K562 (cell line): Measurements from ENCODE around the gene ATP2A2. TPM values are rescaled to one million over a fixed set of nuclear protein-coding genes. Genes with fewer than 3 reads are reported as not detected.
A peak's percentile ranks its signal among the peaks of the same experiment; 100 is the strongest.

ENCODE experiments used
- CREBBP ChIP-seq: IDR thresholded peaks from one replicate; pipeline ENCODE4 v1.6.1; 2012; ENCODE audit warnings: low read depth, mild to moderate bottlenecking, control low read depth, inconsistent platforms, low read length
- HNRNPK ChIP-seq: fragments of 200-400 bp; formaldehyde crosslinking; IDR thresholded peaks from one replicate; pipeline ENCODE4 v1.6.1; 2018; ENCODE audit warnings: mild to moderate bottlenecking, low read depth, low read length; ENCODE audit not compliant: poor library complexity, severe bottlenecking
- NFYB ChIP-seq: IDR thresholded peaks from 2 replicates; pipeline ENCODE4 v1.6.1; 2011; ENCODE audit warnings: mild to moderate bottlenecking, moderate library complexity; ENCODE audit not compliant: insufficient read length; ENCODE audit errors: extremely low read depth
- PHF20 ChIP-seq: fragments of 450-650 bp; IDR thresholded peaks from 2 replicates; pipeline ENCODE4 v1.6.1; 2018; ENCODE audit not compliant: partially characterized antibody
- PTTG1 ChIP-seq: fragments of 450-650 bp; IDR thresholded peaks from 2 replicates; pipeline ENCODE4 v1.6.1; 2016; ENCODE audit warnings: low read depth, mild to moderate bottlenecking, missing genetic modification characterization, missing compliant biosample characterization
- RAD21 ChIP-seq, 2 experiments: fragments of 250-450 bp in 1 of 2; fragments of 450-650 bp in 1 of 2; sonication (Bioruptor Pico) in 1 of 2; formaldehyde crosslinking in 1 of 2; IDR thresholded peaks in 1 of 2; conservative IDR thresholded peaks in 1 of 2; 2 replicates each; pipeline versions ENCODE4 v1.4.0 to v1.8.0; 2020 to 2022; ENCODE audit warnings: mild to moderate bottlenecking in 2 of 2, moderate library complexity in 1 of 2
- RBFOX2 ChIP-seq: fragments of 200-400 bp; formaldehyde crosslinking; IDR thresholded peaks from 2 replicates; pipeline ENCODE4 v1.6.1; 2017; ENCODE audit warnings: low read depth, mild to moderate bottlenecking, low read length, moderate library complexity
- RBM25 ChIP-seq: fragments of 200-400 bp; formaldehyde crosslinking; IDR thresholded peaks from 2 replicates; pipeline ENCODE4 v1.6.1; 2018; ENCODE audit warnings: low read length, low read depth, moderate library complexity; ENCODE audit not compliant: severe bottlenecking
- SIN3B ChIP-seq: fragments of 450-650 bp; IDR thresholded peaks from 2 replicates; pipeline ENCODE4 v1.6.1; 2017; ENCODE audit warnings: low read depth, mild to moderate bottlenecking, moderate library complexity
- SOX6 ChIP-seq: fragments of 450-650 bp; IDR thresholded peaks from 2 replicates; pipeline ENCODE4 v1.6.1; 2014; ENCODE audit warnings: mild to moderate bottlenecking
- YBX1 ChIP-seq: fragments of 450-650 bp; IDR thresholded peaks from 2 replicates; pipeline ENCODE4 v1.7.1; 2016; ENCODE audit warnings: mild to moderate bottlenecking
- ZBTB17 ChIP-seq: fragments of 450-650 bp; formaldehyde crosslinking; IDR thresholded peaks from 2 replicates; pipeline ENCODE4 v1.4.0; 2020; ENCODE audit warnings: mild to moderate bottlenecking
- ZNF174 ChIP-seq: fragments of 250-450 bp; sonication (Bioruptor Pico); IDR thresholded peaks from 2 replicates; pipeline ENCODE4 v1.4.0; 2020; ENCODE audit warnings: mild to moderate bottlenecking
- ZNF263 ChIP-seq: sonication (generic); formaldehyde crosslinking; IDR thresholded peaks from 2 replicates; pipeline ENCODE4 v1.8.0; 2022; ENCODE audit warnings: mild to moderate bottlenecking, missing genetic modification reagents, borderline replicate concordance
- ZNF561 ChIP-seq: fragments of 450-650 bp; formaldehyde crosslinking; conservative IDR thresholded peaks from 2 replicates; pipeline ENCODE4 v1.4.0; 2020; ENCODE audit warnings: mild to moderate bottlenecking, moderate library complexity
- polyA plus RNA-seq, 8 experiments: library from polyadenylated mRNA; depleted of rRNA in 4 of 8; stranded (reverse) in 5 of 8; unstranded in 3 of 8; fragments of >200 nt; fragmentation: Nextera tagmentation in 2 of 8; fragmentation: Illumina TruSeq in 1 of 8; extraction: Ambion mirVana in 2 of 8; extraction: Trizol in 1 of 8; gene quantifications; 2 replicates each; pipeline versions ENCODE4 v1.2.1 to v1.2.3, GENCODE V29; 2011 to 2014; ENCODE audit warnings: inconsistent platforms in 1 of 8, missing spikeins in 1 of 8
- total RNA-seq, 7 experiments: library from RNA; depleted of rRNA in 6 of 7; stranded (reverse); fragments of >200 nt in 6 of 7; fragmentation: Illumina TruSeq in 2 of 7; extraction: Trizol in 2 of 7; gene quantifications; 2 replicates each; pipeline versions ENCODE4 v1.2.1 to v1.2.3, GENCODE V29; 2011 to 2021; ENCODE audit warnings: low replicate concordance in 1 of 7
- TF ChIP-seq, protein P1 (sequence below), 2 experiments: IDR thresholded peaks; 2 replicates each; pipeline ENCODE4 v1.6.1; 2012; ENCODE audit warnings: improper control_type of control experiment in 2 of 2, low read depth in 2 of 2, low read length in 2 of 2, borderline replicate concordance in 1 of 2
- TF ChIP-seq, protein P2 (sequence below): sonication (generic); formaldehyde crosslinking; IDR thresholded peaks from 2 replicates; pipeline ENCODE4 v1.8.0; 2022; ENCODE audit warnings: mild to moderate bottlenecking, missing genetic modification reagents
- TF ChIP-seq, protein P3 (sequence below): fragments of 450-650 bp; IDR thresholded peaks from 2 replicates; pipeline ENCODE4 v1.7.0; 2016; ENCODE audit warnings: borderline replicate concordance
- TF ChIP-seq, protein P4 (sequence below): IDR thresholded peaks from 2 replicates; pipeline ENCODE4 v1.6.1; 2011; ENCODE audit not compliant: insufficient read length; ENCODE audit errors: extremely low read depth
- TF ChIP-seq, protein P5 (sequence below), 2 experiments: fragments of 450-650 bp in 1 of 2; sonication (generic) in 1 of 2; formaldehyde crosslinking in 1 of 2; IDR thresholded peaks in 1 of 2; conservative IDR thresholded peaks in 1 of 2; 2 replicates each; pipeline versions ENCODE4 v1.6.1 to v1.8.1; 2016 to 2023; ENCODE audit warnings: mild to moderate bottlenecking in 2 of 2, moderate library complexity in 2 of 2, inconsistent platforms in 1 of 2, missing genetic modification reagents in 1 of 2

ATP2A2 gene
- total and polyA plus RNA-seq, 9 of the 15 experiments (the other 6 are each of a cell fraction or from before 2014, with no cell fraction given) = 5.2 to 205 (median 51.6) TPM

DNA sequence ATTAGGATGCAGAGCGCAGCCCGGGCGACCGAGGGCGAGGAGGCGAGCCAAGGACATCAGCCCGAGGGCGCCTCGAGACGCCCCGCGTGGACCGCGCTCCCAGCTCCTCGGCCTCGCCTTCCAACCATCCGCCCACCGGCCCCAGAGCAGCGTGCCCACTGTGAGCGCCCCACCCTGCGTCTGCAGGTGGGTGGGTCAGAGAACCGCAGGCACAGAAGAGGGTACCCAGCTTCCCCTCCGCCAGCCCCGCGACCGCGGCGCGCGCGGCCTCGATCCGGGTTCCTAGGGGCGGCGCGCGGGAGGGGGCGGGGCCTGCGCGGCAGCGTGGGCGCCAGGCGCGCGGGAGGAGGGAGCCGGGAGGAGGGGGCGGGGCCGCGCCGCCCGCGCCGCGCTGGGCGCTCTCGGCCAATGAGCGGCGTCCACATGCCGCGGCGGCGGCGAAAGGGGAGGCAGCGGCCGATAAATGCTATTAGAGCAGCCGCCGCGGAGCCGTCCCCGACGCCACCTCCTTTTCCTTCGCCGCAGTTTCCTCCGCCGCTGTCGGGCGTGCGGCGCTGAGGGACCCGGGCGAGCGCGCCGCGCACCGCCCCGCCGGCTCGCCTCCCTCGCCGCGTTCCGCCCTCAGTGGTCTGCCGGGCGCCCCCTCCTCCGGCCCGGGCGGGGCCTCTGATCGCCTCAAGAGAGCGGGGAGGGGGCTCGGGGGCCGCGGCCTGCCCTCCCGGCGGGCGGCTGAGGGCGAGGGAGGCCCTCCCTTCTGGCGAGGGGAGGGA is at the start of gene ATP2A2 (continued):
- TF ChIP-seq, protein P1, sequence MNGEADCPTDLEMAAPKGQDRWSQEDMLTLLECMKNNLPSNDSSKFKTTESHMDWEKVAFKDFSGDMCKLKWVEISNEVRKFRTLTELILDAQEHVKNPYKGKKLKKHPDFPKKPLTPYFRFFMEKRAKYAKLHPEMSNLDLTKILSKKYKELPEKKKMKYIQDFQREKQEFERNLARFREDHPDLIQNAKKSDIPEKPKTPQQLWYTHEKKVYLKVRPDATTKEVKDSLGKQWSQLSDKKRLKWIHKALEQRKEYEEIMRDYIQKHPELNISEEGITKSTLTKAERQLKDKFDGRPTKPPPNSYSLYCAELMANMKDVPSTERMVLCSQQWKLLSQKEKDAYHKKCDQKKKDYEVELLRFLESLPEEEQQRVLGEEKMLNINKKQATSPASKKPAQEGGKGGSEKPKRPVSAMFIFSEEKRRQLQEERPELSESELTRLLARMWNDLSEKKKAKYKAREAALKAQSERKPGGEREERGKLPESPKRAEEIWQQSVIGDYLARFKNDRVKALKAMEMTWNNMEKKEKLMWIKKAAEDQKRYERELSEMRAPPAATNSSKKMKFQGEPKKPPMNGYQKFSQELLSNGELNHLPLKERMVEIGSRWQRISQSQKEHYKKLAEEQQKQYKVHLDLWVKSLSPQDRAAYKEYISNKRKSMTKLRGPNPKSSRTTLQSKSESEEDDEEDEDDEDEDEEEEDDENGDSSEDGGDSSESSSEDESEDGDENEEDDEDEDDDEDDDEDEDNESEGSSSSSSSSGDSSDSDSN (IDR thresholded peaks at IDR 0.05; ENCODE audit: borderline replicate concordance in 1 of 2, low read depth in 2 of 2, low read length in 2 of 2) = peak; percentile 91 to 93
- TF ChIP-seq NFYB = peak; percentile 9
- peak; percentile 39; the same call in 1 of the 2 replicates for TF ChIP-seq ZNF263 (CRISPR knock-in tag)
- no peak for TF ChIP-seq PTTG1 (tag)
- TF ChIP-seq ZNF561 = no peak
- TF ChIP-seq ZBTB17 (CRISPR knock-in tag) = 0 out of 2 replicates have a peak, but pooled peaks have one; percentile 50
- no peak for TF ChIP-seq ZNF174 (CRISPR knock-in tag)
- TF ChIP-seq RAD21 (CRISPR knock-in tag; conservative IDR thresholded peaks at IDR 0.05 in 1 of 2, IDR thresholded peaks at IDR 0.05 in 1 of 2) = no peak
- TF ChIP-seq, protein P2, sequence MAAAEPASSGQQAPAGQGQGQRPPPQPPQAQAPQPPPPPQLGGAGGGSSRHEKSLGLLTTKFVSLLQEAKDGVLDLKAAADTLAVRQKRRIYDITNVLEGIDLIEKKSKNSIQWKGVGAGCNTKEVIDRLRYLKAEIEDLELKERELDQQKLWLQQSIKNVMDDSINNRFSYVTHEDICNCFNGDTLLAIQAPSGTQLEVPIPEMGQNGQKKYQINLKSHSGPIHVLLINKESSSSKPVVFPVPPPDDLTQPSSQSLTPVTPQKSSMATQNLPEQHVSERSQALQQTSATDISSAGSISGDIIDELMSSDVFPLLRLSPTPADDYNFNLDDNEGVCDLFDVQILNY (CRISPR knock-in tag) = 0 out of 2 replicates have a peak, but pooled peaks have one; percentile 52
- no peak for TF ChIP-seq HNRNPK
- no peak for TF ChIP-seq CREBBP
- TF ChIP-seq PHF20 = peak; percentile 43
- TF ChIP-seq RBM25 = peak; percentile 35
- no peak for TF ChIP-seq YBX1
- TF ChIP-seq RBFOX2 = peak; percentile 92
- TF ChIP-seq, protein P3, sequence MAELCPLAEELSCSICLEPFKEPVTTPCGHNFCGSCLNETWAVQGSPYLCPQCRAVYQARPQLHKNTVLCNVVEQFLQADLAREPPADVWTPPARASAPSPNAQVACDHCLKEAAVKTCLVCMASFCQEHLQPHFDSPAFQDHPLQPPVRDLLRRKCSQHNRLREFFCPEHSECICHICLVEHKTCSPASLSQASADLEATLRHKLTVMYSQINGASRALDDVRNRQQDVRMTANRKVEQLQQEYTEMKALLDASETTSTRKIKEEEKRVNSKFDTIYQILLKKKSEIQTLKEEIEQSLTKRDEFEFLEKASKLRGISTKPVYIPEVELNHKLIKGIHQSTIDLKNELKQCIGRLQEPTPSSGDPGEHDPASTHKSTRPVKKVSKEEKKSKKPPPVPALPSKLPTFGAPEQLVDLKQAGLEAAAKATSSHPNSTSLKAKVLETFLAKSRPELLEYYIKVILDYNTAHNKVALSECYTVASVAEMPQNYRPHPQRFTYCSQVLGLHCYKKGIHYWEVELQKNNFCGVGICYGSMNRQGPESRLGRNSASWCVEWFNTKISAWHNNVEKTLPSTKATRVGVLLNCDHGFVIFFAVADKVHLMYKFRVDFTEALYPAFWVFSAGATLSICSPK = no peak
- TF ChIP-seq, protein P4, sequence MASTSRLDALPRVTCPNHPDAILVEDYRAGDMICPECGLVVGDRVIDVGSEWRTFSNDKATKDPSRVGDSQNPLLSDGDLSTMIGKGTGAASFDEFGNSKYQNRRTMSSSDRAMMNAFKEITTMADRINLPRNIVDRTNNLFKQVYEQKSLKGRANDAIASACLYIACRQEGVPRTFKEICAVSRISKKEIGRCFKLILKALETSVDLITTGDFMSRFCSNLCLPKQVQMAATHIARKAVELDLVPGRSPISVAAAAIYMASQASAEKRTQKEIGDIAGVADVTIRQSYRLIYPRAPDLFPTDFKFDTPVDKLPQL = no peak
- TF ChIP-seq SIN3B = 0 out of 2 replicates have a peak, but pooled peaks have one; percentile 20
- no peak for TF ChIP-seq SOX6
- TF ChIP-seq, protein P5, sequence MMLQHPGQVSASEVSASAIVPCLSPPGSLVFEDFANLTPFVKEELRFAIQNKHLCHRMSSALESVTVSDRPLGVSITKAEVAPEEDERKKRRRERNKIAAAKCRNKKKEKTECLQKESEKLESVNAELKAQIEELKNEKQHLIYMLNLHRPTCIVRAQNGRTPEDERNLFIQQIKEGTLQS (IDR thresholded peaks at IDR 0.05) = no peak
- TF ChIP-seq, protein P5 (CRISPR knock-in tag; conservative IDR thresholded peaks at IDR 0.05) = no peak
